GM13976 (cell line): ENCODE data around the gene RPL12.

Experiments used
- DNase-seq: peaks from one replicate; pipeline ENCODE4 v3.0.0; 2012; ENCODE audit warnings: low spot score
- in situ Hi-C: fragments of 300-500 bp; cut with MboI; formaldehyde crosslinking; loops from one replicate; pipeline ENCODE4 v1.12.0; 2022; ENCODE audit warnings: low sequenced_read_pairs, mixed read lengths, inconsistent platforms; ENCODE audit not compliant: unreplicated experiment
- TF ChIP-seq, protein P1 (sequence below): IDR thresholded peaks from 2 replicates; pipeline ENCODE4 v1.5.1; 2012; ENCODE audit warnings: borderline replicate concordance, mild to moderate bottlenecking; ENCODE audit not compliant: insufficient read depth; ENCODE audit errors: extremely low read depth, missing control alignments, control extremely low read depth

RPL12 gene

GRCh38 chr9:127495884-127496555, 44.8 kb upstream of the RPL12 start:
- DNase-seq = no peak
- TF ChIP-seq, protein P1, sequence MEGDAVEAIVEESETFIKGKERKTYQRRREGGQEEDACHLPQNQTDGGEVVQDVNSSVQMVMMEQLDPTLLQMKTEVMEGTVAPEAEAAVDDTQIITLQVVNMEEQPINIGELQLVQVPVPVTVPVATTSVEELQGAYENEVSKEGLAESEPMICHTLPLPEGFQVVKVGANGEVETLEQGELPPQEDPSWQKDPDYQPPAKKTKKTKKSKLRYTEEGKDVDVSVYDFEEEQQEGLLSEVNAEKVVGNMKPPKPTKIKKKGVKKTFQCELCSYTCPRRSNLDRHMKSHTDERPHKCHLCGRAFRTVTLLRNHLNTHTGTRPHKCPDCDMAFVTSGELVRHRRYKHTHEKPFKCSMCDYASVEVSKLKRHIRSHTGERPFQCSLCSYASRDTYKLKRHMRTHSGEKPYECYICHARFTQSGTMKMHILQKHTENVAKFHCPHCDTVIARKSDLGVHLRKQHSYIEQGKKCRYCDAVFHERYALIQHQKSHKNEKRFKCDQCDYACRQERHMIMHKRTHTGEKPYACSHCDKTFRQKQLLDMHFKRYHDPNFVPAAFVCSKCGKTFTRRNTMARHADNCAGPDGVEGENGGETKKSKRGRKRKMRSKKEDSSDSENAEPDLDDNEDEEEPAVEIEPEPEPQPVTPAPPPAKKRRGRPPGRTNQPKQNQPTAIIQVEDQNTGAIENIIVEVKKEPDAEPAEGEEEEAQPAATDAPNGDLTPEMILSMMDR = no peak
- in situ Hi-C loops = no loop called here

- DNase-seq = no peak
- TF ChIP-seq, protein P1 = no peak
- in situ Hi-C loops = no loop called here
These were observed 43.1 kb upstream of the RPL12 start for GRCh38 chr9:127494304-127494702.

GRCh38 chr9:127493592-127494303, 42.5 kb upstream of the RPL12 start:
- no peak for DNase-seq
- in situ Hi-C loops = no loop called here
- TF ChIP-seq, protein P1 = no peak

DNA sequence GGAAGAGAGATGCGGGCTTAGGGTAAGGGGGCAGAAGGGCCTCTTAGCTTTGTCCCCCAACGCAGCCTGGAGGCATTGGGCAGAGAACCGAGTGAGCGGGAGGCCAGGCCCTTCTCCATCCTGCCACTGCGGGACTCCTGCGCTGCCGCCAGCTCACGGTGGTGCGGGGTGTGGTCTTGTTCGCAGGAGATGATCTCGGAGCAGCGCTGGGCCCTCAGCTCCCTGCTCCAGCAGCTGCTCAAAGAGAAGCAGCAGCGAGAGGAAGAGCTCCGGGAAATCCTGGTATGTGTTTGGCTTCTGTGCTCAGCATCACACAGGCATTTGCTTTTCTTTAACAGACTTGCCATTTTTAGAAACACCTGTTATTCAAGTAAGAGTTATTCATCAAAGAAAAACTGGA, 41.4 kb upstream of the RPL12 start:
- TF ChIP-seq, protein P1 = no peak
- DNase-seq = no peak
- in situ Hi-C loops = no loop called here

DNA sequence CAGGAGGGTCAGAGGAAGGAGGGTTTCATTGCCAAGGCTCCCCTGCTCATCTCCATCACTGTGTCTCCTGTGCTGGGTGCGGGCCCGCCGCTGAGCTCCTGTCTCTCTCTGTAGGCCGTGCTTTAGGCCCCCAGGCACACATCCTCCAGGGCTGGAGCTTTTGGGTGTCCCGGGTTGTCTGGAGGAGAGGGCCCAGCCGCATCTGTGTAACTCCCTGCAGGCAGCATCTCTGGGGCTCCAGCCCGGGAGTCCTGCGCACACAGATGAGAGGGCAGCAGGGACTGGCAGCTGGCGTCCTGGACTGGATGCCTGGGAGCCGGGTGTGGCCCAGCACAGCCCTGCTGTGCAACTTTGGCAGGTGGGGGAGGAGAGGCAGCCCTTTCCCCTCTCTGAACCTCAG, 40.3 kb upstream of the RPL12 start:
- TF ChIP-seq, protein P1 = no peak
- in situ Hi-C loops = no loop called here
- DNase-seq = no peak

GRCh38 chr9:127490535-127491230, 39.5 kb upstream of the RPL12 start:
- DNase-seq = no peak
- in situ Hi-C loops = no loop called here

More at GRCh38 chr9:127490535-127491230, 39.5 kb upstream of the RPL12 start:
- TF ChIP-seq, protein P1 = no peak
